Brain microvascular endothelial cell (primary cell): ENCODE data around the gene PDE11A.

Experiments used
- DNase-seq: peaks from one replicate; pipeline ENCODE4 v3.0.0-alpha.2; 2020
- H3K27ac ChIP-seq: fragments of 250-450 bp; sonication (Bioruptor Pico); 2 replicates; pipeline ENCODE4 v1.5.1; 2020; ENCODE audit warnings: mild to moderate bottlenecking, moderate library complexity
- H3K27me3 ChIP-seq: fragments of 250-450 bp; sonication (Bioruptor Pico); replicated peaks from 2 replicates; pipeline ENCODE4 v1.5.1; 2020; ENCODE audit warnings: mild to moderate bottlenecking
- H3K36me3 ChIP-seq: fragments of 250-450 bp; sonication (Bioruptor Pico); replicated peaks from 2 replicates; pipeline ENCODE4 v1.5.1; 2020; ENCODE audit warnings: mild to moderate bottlenecking
- H3K4me3 ChIP-seq: 2 replicates; pipeline ENCODE4 v1.5.1; 2011; ENCODE audit warnings: low read depth, mild to moderate bottlenecking, control low read depth, low read length, moderate library complexity
- in situ Hi-C: cut with HindIII; loops from 2 replicates; pipeline ENCODE4 v1.10.0; 2017; ENCODE audit warnings: low sequenced_read_pairs, low pct_ligation_motif_present
- TF ChIP-seq, protein P1 (sequence below): IDR thresholded peaks from 2 replicates; pipeline ENCODE4 v1.5.1; 2011; ENCODE audit warnings: low read depth, mild to moderate bottlenecking, moderate library complexity, low read length, control low read depth, inconsistent platforms; ENCODE audit errors: missing control alignments

Gene PDE11A

DNA sequence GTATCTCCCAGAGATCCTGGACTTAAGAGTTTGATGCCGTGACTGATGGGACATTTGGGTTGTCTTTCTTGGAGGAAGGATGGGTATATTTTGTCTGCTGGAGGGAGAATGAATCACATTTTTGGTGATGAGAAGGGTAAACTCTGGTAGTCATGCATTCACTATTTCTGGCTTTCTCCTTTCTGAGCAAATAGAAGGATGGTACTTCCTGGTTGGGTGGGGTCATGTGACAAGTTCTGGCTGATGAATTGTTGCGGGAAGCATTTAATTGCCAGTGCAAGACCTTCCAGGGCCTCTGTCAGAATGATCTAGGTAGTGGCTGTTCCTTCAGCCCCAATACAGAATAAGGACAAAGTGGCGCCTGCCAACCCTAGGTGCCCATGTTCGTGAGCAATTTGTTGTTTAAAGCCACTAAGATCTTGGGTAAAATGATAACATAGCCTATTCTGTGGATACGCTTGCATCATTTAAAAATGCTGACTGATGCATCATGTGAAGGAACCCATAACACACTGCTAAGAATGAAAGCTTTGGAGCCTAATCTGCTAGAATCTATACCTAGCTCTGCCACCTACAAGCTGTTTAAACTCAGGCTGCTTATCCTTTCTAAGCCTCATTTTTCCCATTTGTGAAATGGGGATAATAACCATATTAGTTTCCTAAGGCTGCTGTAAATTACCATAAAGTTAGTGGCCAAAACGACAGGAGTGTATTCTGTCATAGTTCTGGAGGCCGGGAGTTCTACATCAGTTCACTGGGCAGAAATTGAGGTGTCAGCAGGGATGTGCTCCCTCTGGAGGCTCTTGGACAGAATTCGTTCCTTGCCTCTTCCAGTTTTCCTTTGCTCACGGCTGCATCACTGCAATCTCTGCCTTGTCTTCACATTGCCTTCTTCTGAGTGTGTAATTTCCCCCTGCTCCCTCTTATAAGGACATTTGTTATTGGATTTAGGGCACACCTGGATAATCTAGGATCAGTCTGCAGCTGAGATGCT, 398.7 kb downstream of the PDE11A start:
- peaks cover 4% of the 10 kb centered on the region for H3K27me3 ChIP-seq
- H3K36me3 ChIP-seq = no peaks in the 10 kb centered on the region
- no peak overlapping the region for H3K4me3 ChIP-seq
- no peak for DNase-seq
- in situ Hi-C loops = no loop called here
- H3K27ac ChIP-seq = no peak overlapping the region
- TF ChIP-seq, protein P1, sequence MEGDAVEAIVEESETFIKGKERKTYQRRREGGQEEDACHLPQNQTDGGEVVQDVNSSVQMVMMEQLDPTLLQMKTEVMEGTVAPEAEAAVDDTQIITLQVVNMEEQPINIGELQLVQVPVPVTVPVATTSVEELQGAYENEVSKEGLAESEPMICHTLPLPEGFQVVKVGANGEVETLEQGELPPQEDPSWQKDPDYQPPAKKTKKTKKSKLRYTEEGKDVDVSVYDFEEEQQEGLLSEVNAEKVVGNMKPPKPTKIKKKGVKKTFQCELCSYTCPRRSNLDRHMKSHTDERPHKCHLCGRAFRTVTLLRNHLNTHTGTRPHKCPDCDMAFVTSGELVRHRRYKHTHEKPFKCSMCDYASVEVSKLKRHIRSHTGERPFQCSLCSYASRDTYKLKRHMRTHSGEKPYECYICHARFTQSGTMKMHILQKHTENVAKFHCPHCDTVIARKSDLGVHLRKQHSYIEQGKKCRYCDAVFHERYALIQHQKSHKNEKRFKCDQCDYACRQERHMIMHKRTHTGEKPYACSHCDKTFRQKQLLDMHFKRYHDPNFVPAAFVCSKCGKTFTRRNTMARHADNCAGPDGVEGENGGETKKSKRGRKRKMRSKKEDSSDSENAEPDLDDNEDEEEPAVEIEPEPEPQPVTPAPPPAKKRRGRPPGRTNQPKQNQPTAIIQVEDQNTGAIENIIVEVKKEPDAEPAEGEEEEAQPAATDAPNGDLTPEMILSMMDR = peak; percentile 50

DNA sequence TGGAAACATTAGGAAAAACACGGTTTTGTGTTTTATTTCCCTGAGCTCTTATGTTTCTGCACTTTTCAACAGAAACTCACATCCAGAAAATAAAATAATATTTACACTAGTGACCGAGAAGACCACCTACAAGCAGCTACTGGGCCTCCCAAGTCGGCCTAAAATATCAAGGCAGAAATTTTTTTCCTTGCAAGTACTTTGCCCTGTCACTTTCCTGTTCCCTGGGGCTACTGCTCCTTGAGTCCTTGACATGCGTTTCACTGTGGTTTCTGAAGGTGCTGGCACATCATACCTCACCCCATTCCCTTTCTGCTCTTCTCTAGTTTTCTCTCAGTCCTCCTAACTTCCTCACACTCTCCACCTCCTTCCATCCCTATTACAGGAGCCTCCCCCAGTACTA, 400.9 kb downstream of the PDE11A start:
- Histone ChIP-seq H3K27ac (no peak overlapping the region), H3K4me3 (no peak overlapping the region), H3K36me3 (no peaks in the 10 kb centered on the region), H3K27me3 (peaks cover 2% of the 10 kb centered on the region)
- no peak for DNase-seq
- in situ Hi-C loops = no loop called here
- TF ChIP-seq, protein P1 = no peak

DNA sequence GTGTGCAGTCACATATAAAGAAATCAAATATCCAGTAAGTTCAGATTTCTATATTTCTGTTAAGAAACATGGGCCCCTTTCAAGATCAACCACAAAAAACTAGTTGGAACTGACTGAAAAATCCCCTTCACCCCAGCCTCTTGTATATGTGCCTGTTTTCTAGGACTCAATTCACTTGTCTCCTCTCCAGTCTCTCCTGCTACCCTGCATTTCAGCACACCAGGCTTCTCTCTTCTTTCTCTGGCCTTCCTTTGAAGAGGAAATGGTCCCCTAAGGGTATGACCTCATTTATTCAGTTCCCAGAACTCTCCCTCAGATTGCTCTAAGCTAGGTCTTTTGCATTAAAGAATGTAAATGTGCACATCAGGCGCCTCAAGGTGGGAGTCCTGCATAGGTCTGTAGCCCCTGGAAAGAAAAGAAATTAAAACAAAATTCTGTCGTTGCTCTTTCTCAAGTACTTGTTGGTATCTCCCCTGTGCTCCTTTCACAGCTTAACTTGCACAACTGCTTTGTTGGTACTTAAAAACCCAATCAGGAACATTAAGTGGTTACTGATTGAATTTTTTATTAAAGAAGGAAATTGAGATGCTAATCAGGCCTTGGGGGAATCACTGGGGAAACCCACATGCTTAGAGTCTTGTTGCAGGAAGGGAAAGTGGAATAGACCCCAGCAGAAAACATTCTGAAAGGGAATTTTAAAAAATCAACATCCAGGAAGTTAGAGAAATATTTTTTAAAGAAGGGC, 401.6 kb downstream of the PDE11A start:
- no peak for DNase-seq
- no peaks in the 10 kb centered on the region for H3K27me3 ChIP-seq
- H3K36me3 ChIP-seq = no peaks in the 10 kb centered on the region
- H3K4me3 ChIP-seq = no peak overlapping the region
- in situ Hi-C loops = no loop called here
- H3K27ac ChIP-seq = no peak overlapping the region
- TF ChIP-seq, protein P1 = no peak

DNA sequence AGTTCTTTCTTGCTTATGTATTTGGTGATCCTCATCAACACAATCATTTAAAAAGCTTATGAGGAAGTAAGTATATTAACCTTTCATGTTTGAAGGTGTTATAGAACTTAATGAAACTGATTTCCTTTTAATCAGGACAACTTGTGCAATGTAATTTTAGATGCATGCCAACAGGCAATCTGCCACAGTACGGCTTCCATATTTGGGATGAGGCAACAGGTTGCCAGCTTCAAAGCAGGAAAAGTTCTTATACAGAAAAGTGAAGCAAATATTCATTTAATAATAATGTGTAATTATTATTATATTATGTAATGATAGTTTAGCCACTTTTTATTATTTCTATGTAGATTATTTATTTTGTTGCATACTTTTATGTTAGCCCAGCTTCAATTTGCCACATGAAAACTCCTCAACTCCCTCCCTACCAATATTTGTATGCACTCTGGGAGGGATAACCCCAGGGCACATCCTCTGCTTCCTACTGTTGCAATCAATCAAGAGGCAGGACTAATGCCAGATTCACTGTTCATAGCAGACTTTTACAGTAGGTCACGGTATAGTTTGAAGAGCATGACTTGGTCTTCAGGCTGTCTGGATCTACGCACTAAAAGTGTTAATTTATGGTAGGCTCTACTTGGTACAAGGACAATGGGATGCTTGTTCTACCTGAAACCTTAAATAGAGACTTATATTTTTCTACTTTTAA, 402.8 kb downstream of the PDE11A start:
- TF ChIP-seq, protein P1 = no peak
- H3K27ac ChIP-seq = no peak overlapping the region
- in situ Hi-C loops = no loop called here
- H3K36me3 ChIP-seq = no peaks in the 10 kb centered on the region
- H3K4me3 ChIP-seq = no peak overlapping the region
- no peak for DNase-seq
- no peaks in the 10 kb centered on the region for H3K27me3 ChIP-seq

DNA sequence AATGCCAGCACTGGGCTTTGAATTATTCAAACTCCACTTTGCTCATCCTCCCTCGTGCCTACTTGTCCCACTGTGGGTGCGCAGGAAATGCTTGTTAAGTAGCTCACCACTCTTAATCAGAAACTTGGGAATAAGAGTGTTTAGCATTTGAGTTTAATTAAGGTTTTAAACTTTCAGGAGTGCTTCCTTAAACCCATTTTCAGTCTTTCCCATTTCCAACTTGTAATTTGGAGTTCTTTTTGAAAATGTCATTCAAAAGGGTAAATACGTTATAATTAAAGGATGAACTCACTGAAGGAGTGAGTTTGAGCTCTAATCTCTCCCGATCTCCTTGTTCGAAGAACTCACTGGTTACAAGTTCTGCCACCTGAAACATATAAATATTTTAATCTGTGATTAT, 403.4 kb downstream of the PDE11A start:
- in situ Hi-C loops = no loop called here
- TF ChIP-seq, protein P1 = no peak
- no peak for DNase-seq
- Histone ChIP-seq H3K27ac (no peak overlapping the region), H3K36me3 (no peaks in the 10 kb centered on the region), H3K4me3 (no peak overlapping the region), H3K27me3 (no peaks in the 10 kb centered on the region)
